DMS153 (cell line): ENCODE results near the gene PDS5A.
"Not testable (repeated sequence)": the region's sequence is repeated elsewhere in the genome, so short reads cannot be mapped to it uniquely, and the experiment has no call there.

Experiments used
- DNase-seq: peaks from one replicate; lab custom pipeline; 2025; lab: John Stamatoyannopoulos, UW

Gene PDS5A

GRCh38 chr4:39899291-39899690 lies 78.4 kb downstream of the PDS5A start:
- DNase-seq, result no peak

- no peak for DNase-seq
Observed at GRCh38 chr4:39898015-39898414, 79.7 kb downstream of the PDS5A start.

GRCh38 chr4:39893693-39894072 lies 84.0 kb downstream of the PDS5A start:
- DNase-seq, result no peak

GRCh38 chr4:39892988-39893692 lies 84.6 kb downstream of the PDS5A start:
- DNase-seq, result no peak

- no peak for DNase-seq
Observed at GRCh38 chr4:39889226-39889625, 88.5 kb downstream of the PDS5A start.

- no peak for DNase-seq
Observed at GRCh38 chr4:39888541-39888940, 89.2 kb downstream of the PDS5A start.

GRCh38 chr4:39883646-39884045 lies 94.1 kb downstream of the PDS5A start:
- DNase-seq, result no peak

GRCh38 chr4:39881789-39882188 lies 95.9 kb downstream of the PDS5A start:
- no peak for DNase-seq

- DNase-seq, result no peak
Observed at GRCh38 chr4:39877971-39878370, 99.7 kb downstream of the PDS5A start.

- no peak for DNase-seq
Observed at GRCh38 chr4:39873823-39874222, 103.9 kb downstream of the PDS5A start.

GRCh38 chr4:39865280-39865679 lies 112.4 kb downstream of the PDS5A start:
- DNase-seq, result no peak

- DNase-seq, result no peak
Observed at GRCh38 chr4:39864391-39864790, 113.3 kb downstream of the PDS5A start.

GRCh38 chr4:39860804-39861203 lies 116.9 kb downstream of the PDS5A start:
- no peak for DNase-seq

- no peak for DNase-seq
Observed at GRCh38 chr4:39855909-39856512, 121.7 kb downstream of the PDS5A start.

- no peak for DNase-seq
Observed at GRCh38 chr4:39852636-39853035, 125.1 kb downstream of the PDS5A start.

GRCh38 chr4:39850727-39851126 lies 127.0 kb downstream of the PDS5A start:
- no peak for DNase-seq

GRCh38 chr4:39846705-39847104 lies 131.0 kb downstream of the PDS5A start:
- DNase-seq, result no peak

- no peak for DNase-seq
Observed at GRCh38 chr4:39846120-39846519, 131.6 kb downstream of the PDS5A start.

GRCh38 chr4:39841894-39842293 lies 135.8 kb downstream of the PDS5A start:
- DNase-seq, result no peak

GRCh38 chr4:39840516-39840915 lies 137.2 kb downstream of the PDS5A start:
- DNase-seq, result not testable (repeated sequence)

- no peak for DNase-seq
Observed at GRCh38 chr4:39840027-39840426, 137.7 kb downstream of the PDS5A start.

- not testable (repeated sequence) for DNase-seq
Observed at GRCh38 chr4:39838431-39838830, 139.3 kb downstream of the PDS5A start.

GRCh38 chr4:39834269-39834668 lies 143.4 kb downstream of the PDS5A start:
- DNase-seq, result no peak

- no peak for DNase-seq
Observed at GRCh38 chr4:39825741-39826231, 151.9 kb downstream of the PDS5A start.
